HG02642 (cell line): ENCODE measurements around the gene TRPM4.
"Not testable (repeated sequence)": the region's sequence is repeated elsewhere in the genome, so short reads cannot be mapped to it uniquely, and the experiment has no call there.

Experiments
- ATAC-seq: cut with Tn5 transposase; IDR thresholded peaks from one replicate; pipeline ENCODE4 v1.9.1; 2021; ENCODE audit warnings: mild to moderate bottlenecking; ENCODE audit not compliant: unreplicated experiment, poor library complexity

The TRPM4 gene

GRCh38 chr19:49222528-49222927 lies 64.9 kb downstream of the TRPM4 start:
- no peak for ATAC-seq

DNA sequence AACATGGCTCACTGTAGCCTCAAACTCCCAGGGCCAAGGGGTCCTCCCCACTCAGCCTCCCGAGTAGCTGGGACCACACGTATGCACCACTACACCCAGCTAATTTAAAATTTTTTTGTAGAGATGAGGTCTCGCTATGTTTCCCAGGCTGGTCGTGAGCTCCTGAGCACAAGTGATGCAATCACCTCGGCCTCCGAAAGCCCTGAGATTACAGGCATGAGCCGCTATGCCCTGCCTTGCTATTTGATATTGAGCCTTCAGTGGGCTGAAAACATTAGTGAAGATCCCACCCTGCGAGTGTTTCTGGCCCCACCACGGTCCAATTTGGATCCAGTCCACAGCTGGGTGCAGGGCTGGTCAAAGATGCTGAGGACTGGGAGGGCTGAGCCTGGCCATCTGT lies 65.9 kb downstream of the TRPM4 start:
- ATAC-seq, result no peak

- ATAC-seq, result not testable (repeated sequence)
These were observed 66.8 kb downstream of the TRPM4 start for GRCh38 chr19:49224441-49224840.

DNA sequence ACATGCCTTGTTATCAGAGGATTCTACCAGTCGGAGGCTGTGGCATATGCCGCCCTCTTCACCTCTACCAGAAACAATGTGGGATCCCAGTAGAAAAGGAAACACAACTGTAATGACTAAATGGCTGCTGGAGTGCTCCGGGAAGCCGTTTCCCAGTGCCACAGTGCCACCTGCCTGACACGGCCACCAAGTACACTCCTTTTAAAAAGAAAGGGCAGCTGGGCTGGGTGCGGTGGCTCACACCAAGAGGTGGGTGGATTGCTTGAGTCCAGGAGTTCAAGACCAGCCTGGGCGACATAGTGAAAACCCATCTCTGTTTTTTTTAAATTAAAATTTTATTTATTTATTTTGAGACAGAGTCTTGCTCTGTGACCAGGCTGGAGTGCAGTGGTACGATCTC lies 67.3 kb downstream of the TRPM4 start:
- ATAC-seq, result no peak

DNA sequence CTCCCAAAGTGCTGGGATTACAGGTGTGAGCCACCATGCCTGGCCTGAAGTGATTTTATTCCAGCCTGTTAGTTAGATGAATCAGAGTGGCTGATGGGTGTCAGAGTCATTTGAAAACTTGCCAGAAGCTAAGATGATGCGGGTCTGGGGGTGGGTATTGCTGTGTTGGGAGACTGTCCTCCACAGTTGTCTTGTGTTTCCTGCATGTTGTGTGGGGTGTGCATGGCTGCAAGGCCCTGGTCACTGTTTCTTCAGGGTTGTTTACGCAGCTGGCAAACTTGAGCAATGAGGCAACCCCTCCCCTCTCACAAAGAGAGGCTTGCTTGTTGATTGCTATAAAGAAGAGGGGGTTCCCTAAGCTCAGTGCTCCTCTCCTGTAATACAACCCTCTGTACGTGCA lies 71.8 kb downstream of the TRPM4 start:
- no peak for ATAC-seq

- no peak for ATAC-seq
These were observed 73.8 kb downstream of the TRPM4 start for GRCh38 chr19:49231389-49231788.

DNA sequence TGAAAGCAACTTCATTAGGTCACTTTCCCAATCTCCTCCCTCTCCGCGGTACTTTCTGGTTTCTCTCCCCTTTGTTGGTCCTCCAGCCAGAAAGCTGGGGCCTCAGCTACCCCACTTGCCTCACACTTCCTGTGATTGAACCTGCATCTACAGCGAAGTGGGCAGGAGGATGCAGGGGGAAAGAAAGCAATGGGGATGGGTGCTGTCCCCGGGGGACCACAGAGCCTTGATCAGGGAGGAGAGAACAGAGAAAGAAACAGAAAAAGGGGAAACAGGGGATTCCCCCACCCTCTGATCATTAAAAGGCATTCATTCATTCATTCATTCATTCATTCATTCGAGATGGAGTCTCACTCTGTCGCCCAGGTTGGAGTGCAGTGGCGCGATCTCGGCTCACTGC lies 74.2 kb downstream of the TRPM4 start:
- no peak for ATAC-seq

- no peak for ATAC-seq
These were observed 75.6 kb downstream of the TRPM4 start for GRCh38 chr19:49233163-49233562.

- no peak for ATAC-seq
These were observed 84.2 kb downstream of the TRPM4 start for GRCh38 chr19:49241769-49242168.

DNA sequence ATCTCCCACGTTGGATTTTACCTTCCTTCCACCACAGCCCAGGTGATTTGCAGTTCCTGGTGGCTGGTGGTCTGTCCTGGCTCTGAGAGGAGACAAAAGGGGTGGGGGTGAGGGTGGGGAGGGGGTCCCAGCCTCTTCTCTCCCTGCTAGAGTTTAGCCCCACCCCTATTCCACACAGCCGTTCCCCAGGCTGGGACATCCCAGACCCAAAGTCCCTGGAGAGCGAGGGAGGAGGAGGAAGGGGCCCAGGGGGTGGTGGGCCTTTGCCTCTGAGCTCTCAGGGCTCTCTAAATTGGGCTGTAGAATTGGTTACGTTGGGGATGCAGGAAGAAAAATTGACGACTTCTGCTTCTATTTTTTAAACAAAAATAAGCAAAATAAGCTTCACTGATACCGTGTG lies 85.5 kb downstream of the TRPM4 start:
- ATAC-seq, result no peak

DNA sequence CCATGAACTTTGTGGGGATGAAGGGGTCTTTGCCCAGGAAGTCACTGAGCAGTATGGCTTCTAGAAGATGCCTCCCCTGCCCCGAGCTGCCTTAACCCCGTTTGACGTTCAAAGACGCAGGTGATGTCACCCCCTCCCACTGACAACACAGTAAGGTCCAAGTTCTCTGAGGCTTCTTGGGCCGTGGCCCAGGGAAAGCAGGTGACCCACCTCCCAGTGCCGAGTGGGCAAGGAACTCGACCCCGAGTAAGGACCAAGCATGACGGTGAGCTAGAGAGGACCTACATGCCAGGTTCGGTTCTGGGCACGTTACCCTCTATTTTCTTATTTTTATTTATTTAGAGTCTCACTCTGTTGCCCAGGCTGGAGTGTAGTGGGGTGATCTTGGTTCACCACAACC lies 86.1 kb downstream of the TRPM4 start:
- ATAC-seq, result no peak

- no peak for ATAC-seq
These were observed 86.7 kb downstream of the TRPM4 start for GRCh38 chr19:49244256-49244655.

GRCh38 chr19:49247676-49248075 lies 90.1 kb downstream of the TRPM4 start:
- no peak for ATAC-seq

GRCh38 chr19:49249933-49250332 lies 92.3 kb downstream of the TRPM4 start:
- no peak for ATAC-seq

DNA sequence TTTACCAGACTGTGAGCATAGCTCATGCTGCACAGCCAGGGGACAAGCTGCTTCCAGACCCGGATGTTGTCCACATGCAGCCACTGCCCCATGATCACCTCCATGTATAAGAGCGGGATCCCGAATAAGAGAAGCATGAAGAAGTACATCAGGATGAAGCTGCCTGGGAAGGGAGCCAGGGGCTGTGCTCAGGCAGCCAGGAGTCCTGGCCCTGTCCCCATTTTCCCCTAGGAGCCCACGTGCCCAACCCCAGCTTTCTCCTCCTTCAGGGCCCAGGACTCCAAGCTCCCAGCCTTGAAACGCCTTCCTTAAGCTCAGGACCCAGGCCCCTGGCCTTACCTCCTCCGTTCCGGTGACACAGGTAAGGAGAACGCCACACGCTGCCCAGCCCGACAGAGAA lies 98.1 kb downstream of the TRPM4 start:
- no peak for ATAC-seq

GRCh38 chr19:49256691-49257090 lies 99.1 kb downstream of the TRPM4 start:
- ATAC-seq, result no peak
